ENCODE data around the gene RGS9BP. TPM values are rescaled to one million over a fixed set of nuclear protein-coding genes. Genes with fewer than 3 reads are reported as not detected.

The RGS9BP gene
- total and polyA plus RNA-seq, 2 of the 13 experiments (the other 11 are each of a cell fraction or from before 2014, with no cell fraction given) = 0.01 TPM; not detected in 1

GRCh38 chr19:32691291-32691951 is 15.8 kb downstream of the RGS9BP start, which contains the start of gene NUDT19 (continued):
- TF ChIP-seq CBX5 (CRISPR knock-in tag; IDR thresholded peaks at IDR 0.05; ENCODE audit: borderline replicate concordance) = no peak; the same call in 1 of the 2 replicates
- no peak for TF ChIP-seq ZNF598 (CRISPR knock-in tag; IDR thresholded peaks at IDR 0.05; ENCODE audit: borderline replicate concordance)
- TF ChIP-seq ZSCAN20 (CRISPR knock-in tag; IDR thresholded peaks at IDR 0.05; ENCODE audit: borderline replicate concordance) = 0 out of 2 replicates have a peak, but pooled peaks have one; percentile 26
- TF ChIP-seq YEATS4 (CRISPR knock-in tag; IDR thresholded peaks at IDR 0.05; ENCODE audit: borderline replicate concordance) = peak; percentile 41; the same call in 1 of the 2 replicates
- peak; percentile 34 for TF ChIP-seq ZNF574 (CRISPR knock-in tag; IDR thresholded peaks at IDR 0.05)
- 0 out of 2 replicates have a peak, but pooled peaks have one; percentile 19 for TF ChIP-seq ZBTB33 (CRISPR knock-in tag; IDR thresholded peaks at IDR 0.05)
- no peak for TF ChIP-seq BCLAF1 (IDR thresholded peaks at IDR 0.05)
- no peak for TF ChIP-seq CREB1 (IDR thresholded peaks at IDR 0.05)
- no peak for TF ChIP-seq CREB1 (CRISPR knock-in tag; IDR thresholded peaks at IDR 0.05)
- TF ChIP-seq RNF2 (conservative IDR thresholded peaks at IDR 0.05; ENCODE audit: low read depth) = 0 out of 2 replicates have a peak, but pooled peaks have one; percentile 66
- TF ChIP-seq ZNF446 (CRISPR knock-in tag; IDR thresholded peaks at IDR 0.05) = no peak
- no peak for TF ChIP-seq THYN1 (CRISPR knock-in tag; IDR thresholded peaks at IDR 0.05; ENCODE audit: borderline replicate concordance, low read depth)
- peak; percentile 58 for TF ChIP-seq ZMYM4 (CRISPR knock-in tag; IDR thresholded peaks at IDR 0.05)
- no peak for TF ChIP-seq AFF4 (CRISPR knock-in tag; IDR thresholded peaks at IDR 0.05)
- TF ChIP-seq ATF5 (CRISPR knock-in tag; IDR thresholded peaks at IDR 0.05; ENCODE audit: low read depth) = no peak

Data from HepG2 (cell line).